ENCODE data around the gene LUZP2. TPM values are rescaled to one million over a fixed set of nuclear protein-coding genes. Genes with fewer than 3 reads are reported as not detected.

The LUZP2 gene
- total and polyA plus RNA-seq, 2 of the 8 experiments (the other 6 are each of a cell fraction or from before 2014, with no cell fraction given): 0.79 to 1.5 TPM

GRCh38 chr11:25037431-25037830 lies 540.6 kb downstream of the LUZP2 start:
- Histone ChIP-seq H3K4me2 (ENCODE audit: insufficient read depth in 1 of 2, low read depth in 2 of 2, low read length in 2 of 2) (no peak overlapping the region), H3K23ac (ENCODE audit: insufficient read length) (no peak overlapping the region), H2AFZ (ENCODE audit: low read length) (no peak overlapping the region), H4K20me1 (replicated peaks in 1 of 2; ENCODE audit: control insufficient read depth in 1 of 2, insufficient read depth in 2 of 2, low read length in 2 of 2) (no peaks in the 10 kb centered on the region), H4K91ac (replicated peaks; ENCODE audit: insufficient read length, low read length) (no peak overlapping the region), H3K18ac (ENCODE audit: extremely low read depth, low read length) (no peak overlapping the region), H3K4ac (replicated peaks; ENCODE audit: insufficient read length, low read depth, low read length) (no peak overlapping the region), H3K9ac (replicated peaks in 1 of 4; ENCODE audit: extremely low read depth in 1 of 4, low read depth in 3 of 4, low read length in 3 of 4) (no peak overlapping the region), H2BK120ac (replicated peaks; ENCODE audit: low read depth, low read length) (no peak overlapping the region), H3K14ac (ENCODE audit: insufficient read length) (no peak overlapping the region), H3K27me3 (replicated peaks in 1 of 4; ENCODE audit: control insufficient read depth in 3 of 4, extremely low read depth in 1 of 4, insufficient read depth in 3 of 4, low read length in 3 of 4) (no peaks in the 10 kb centered on the region), H3K4me3 (ENCODE audit: extremely low read depth in 1 of 4, insufficient read depth in 2 of 4, low read depth in 3 of 4, low read length in 4 of 4) (no peak overlapping the region), H3K56ac (replicated peaks; ENCODE audit: insufficient read length, low read depth, low read length) (no peak overlapping the region), H3K9me3 (ENCODE audit: insufficient read depth in 2 of 2, low read depth in 1 of 2, low read length in 1 of 2) (no peaks in the 10 kb centered on the region), H2BK12ac (ENCODE audit: low read depth, low read length) (no peak overlapping the region), H2BK15ac (ENCODE audit: low read length) (no peak overlapping the region), H2AK5ac (ENCODE audit: low read depth, low read length) (no peak overlapping the region), H2BK5ac (ENCODE audit: low read depth, low read length) (no peak overlapping the region), H3K79me2 (ENCODE audit: control insufficient read depth in 1 of 2, insufficient read depth in 2 of 2, low read length in 2 of 2) (no peaks in the 10 kb centered on the region), H3K79me1 (ENCODE audit: low read depth, low read length) (no peaks in the 10 kb centered on the region), H3K27ac (ENCODE audit: low read depth, low read length) (no peak overlapping the region), H4K5ac (ENCODE audit: insufficient read length, low read depth, low read length) (no peak overlapping the region), H3K36me3 (ENCODE audit: control insufficient read depth in 2 of 4, insufficient read depth in 4 of 4, low read length in 3 of 4) (no peaks in the 10 kb centered on the region), H3K23me2 (ENCODE audit: low read depth, low read length) (no peaks in the 10 kb centered on the region), H4K8ac (ENCODE audit: extremely low read depth, insufficient read depth, low read length) (no peak overlapping the region), H2BK20ac (ENCODE audit: low read length) (no peak overlapping the region), H3K4me1 (replicated peaks in 1 of 4; ENCODE audit: control insufficient read depth in 3 of 4, insufficient read depth in 4 of 4, low read length in 3 of 4) (no peaks in the 10 kb centered on the region)
- FAIRE-seq: no peak
- 89% methylated on average over 1 of the region's 1 CpG; no CpG with 5 or more reads in 1 of the 2 experiments for WGBS, 2 experiments (ENCODE audit: extremely low coverage in 1 of 2, insufficient coverage in 1 of 2, insufficient read length in 1 of 2, insufficient replicate concordance in 2 of 2, low coverage in 1 of 2, low lambda C conversion rate in 2 of 2, missing lambda C conversion rate in 1 of 2)
- POLR2A ChIA-PET (ENCODE audit: partially characterized antibody): no interaction called here
- CTCF ChIA-PET (ENCODE audit: partially characterized antibody): no interaction called here
- TF ChIP-seq KDM1A (IDR thresholded peaks at IDR 0.05; ENCODE audit: borderline replicate concordance, low read length) (no peak), KDM5A (IDR thresholded peaks at IDR 0.05; ENCODE audit: low read length) (no peak), TEAD4 (IDR thresholded peaks at IDR 0.05; ENCODE audit: low read depth, low read length) (no peak), SP2 (IDR thresholded peaks at IDR 0.05; ENCODE audit: low read length) (no peak), TAF1 (IDR thresholded peaks at IDR 0.05; ENCODE audit: low read depth, low read length) (no peak), JUND (IDR thresholded peaks at IDR 0.05; ENCODE audit: low read length) (no peak), GTF2F1 (IDR thresholded peaks at IDR 0.05; ENCODE audit: borderline replicate concordance, low read depth, low read length) (no peak), CBX8 (IDR thresholded peaks at IDR 0.05; ENCODE audit: borderline replicate concordance, low read depth, low read length) (no peak)
- no peak for DNase-seq (ENCODE audit: low read depth in 1 of 2, low spot score in 2 of 2)

Measured in H1 (cell line).